NT2/D1 (cell line): ENCODE results near the gene STEAP4.

Source experiments
- DNase-seq: peaks from one replicate; pipeline ENCODE4 v3.0.0-alpha.2; 2011; ENCODE audit warnings: low read depth, low spot score
- H3K27me3 ChIP-seq: 2 replicates; pipeline ENCODE4 v1.6.0; 2011; ENCODE audit warnings: mild to moderate bottlenecking; ENCODE audit not compliant: insufficient read length, insufficient read depth
- H3K36me3 ChIP-seq: 2 replicates; pipeline ENCODE4 v1.6.1; 2011; ENCODE audit warnings: mild to moderate bottlenecking, low read length, mixed read lengths; ENCODE audit not compliant: insufficient read depth, insufficient read length
- H3K4me1 ChIP-seq: 2 replicates; pipeline ENCODE4 v1.5.1; 2011; ENCODE audit not compliant: insufficient read depth, insufficient read length
- H3K4me3 ChIP-seq: 2 replicates; pipeline ENCODE4 v1.5.1; 2011; ENCODE audit warnings: low read depth; ENCODE audit not compliant: insufficient read length
- H3K9ac ChIP-seq: 2 replicates; pipeline ENCODE4 v1.6.0; 2011; ENCODE audit warnings: low read depth; ENCODE audit not compliant: insufficient read length
- H3K9me3 ChIP-seq: 2 replicates; pipeline ENCODE4 v1.5.1; 2011; ENCODE audit warnings: mild to moderate bottlenecking, low read length; ENCODE audit not compliant: insufficient read depth
- SUZ12 ChIP-seq: IDR thresholded peaks from 2 replicates; pipeline ENCODE4 v1.6.1; 2011; ENCODE audit not compliant: insufficient read length, insufficient read depth; ENCODE audit errors: extremely low read depth
- YY1 ChIP-seq: IDR thresholded peaks from 2 replicates; pipeline ENCODE4 v1.6.1; 2011; ENCODE audit not compliant: insufficient read length, insufficient read depth
- ZNF274 ChIP-seq: IDR thresholded peaks from 2 replicates; pipeline ENCODE4 v1.6.1; 2011; ENCODE audit warnings: mild to moderate bottlenecking, low read depth, low read length

Gene STEAP4

GRCh38 chr7:88306590-88307048 lies at the start of gene STEAP4:
STEAP4 (minus strand) TSS chr7:88306894; CDS start chr7:88284269, 22,625 bp downstream.
- Histone ChIP-seq H3K9ac (no peak within 1 kb of the TSS), H3K27me3 (peaks cover 36% of the 10 kb centered on the region), H3K4me1 (no peaks in the 10 kb centered on the region), H3K4me3 (peak within 1 kb of the TSS; percentile 37), H3K36me3 (no peaks in the 10 kb centered on the region), H3K9me3 (no peaks in the 10 kb centered on the region)
- peak; percentile 49 for DNase-seq
- no peak for TF ChIP-seq SUZ12
- no peak for TF ChIP-seq ZNF274
- no peak for TF ChIP-seq YY1

DNA sequence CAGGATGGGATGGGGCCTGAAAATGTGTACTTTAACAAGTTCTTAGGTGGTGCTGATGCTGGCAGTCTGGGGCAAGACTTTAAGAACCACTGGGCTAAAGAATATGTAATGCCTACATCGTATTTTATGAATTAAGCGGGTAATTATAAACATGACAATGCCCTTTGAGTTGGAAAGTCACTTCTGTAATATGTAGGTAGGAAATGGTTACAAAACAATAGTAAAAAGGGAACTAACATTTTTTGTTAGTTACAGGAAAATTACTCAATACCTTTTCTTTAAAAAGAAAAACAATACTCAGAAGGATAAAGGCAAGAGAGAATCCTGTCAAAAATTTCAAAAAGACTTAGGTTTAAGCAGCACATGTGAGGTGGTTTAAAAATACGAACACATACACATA lies 48.3 kb upstream of the STEAP4 start:
- Histone ChIP-seq H3K36me3 (no peaks in the 10 kb centered on the region), H3K9me3 (no peaks in the 10 kb centered on the region), H3K4me1 (no peaks in the 10 kb centered on the region), H3K4me3 (no peak overlapping the region), H3K27me3 (no peaks in the 10 kb centered on the region), H3K9ac (no peak overlapping the region)
- TF ChIP-seq YY1 (no peak), SUZ12 (no peak), ZNF274 (no peak)
- DNase-seq: no peak

DNA sequence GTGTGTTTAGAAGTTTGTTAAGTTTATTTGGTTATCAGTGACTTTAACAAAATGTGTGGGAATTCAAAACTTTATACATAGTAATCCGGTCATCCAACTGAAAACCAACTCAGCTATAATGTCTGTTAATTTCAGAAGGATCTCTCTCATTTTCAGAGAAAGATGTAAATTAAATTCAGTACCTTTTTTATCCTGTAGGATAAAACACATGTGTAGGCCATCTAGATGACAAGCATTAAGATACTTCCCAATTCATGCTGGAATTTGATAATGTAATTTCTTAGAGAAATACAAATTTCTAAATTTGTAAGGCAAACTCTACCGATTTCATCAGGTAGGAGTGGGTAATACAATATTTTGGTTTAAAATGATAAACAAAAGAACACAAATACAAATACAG lies 43.4 kb upstream of the STEAP4 start:
- H3K9ac ChIP-seq: no peak overlapping the region
- DNase-seq: no peak
- H3K4me1 ChIP-seq: no peaks in the 10 kb centered on the region
- no peak overlapping the region for H3K4me3 ChIP-seq
- no peaks in the 10 kb centered on the region for H3K9me3 ChIP-seq
- TF ChIP-seq ZNF274 (no peak), SUZ12 (no peak), YY1 (no peak)
- no peaks in the 10 kb centered on the region for H3K27me3 ChIP-seq
- no peaks in the 10 kb centered on the region for H3K36me3 ChIP-seq

DNA sequence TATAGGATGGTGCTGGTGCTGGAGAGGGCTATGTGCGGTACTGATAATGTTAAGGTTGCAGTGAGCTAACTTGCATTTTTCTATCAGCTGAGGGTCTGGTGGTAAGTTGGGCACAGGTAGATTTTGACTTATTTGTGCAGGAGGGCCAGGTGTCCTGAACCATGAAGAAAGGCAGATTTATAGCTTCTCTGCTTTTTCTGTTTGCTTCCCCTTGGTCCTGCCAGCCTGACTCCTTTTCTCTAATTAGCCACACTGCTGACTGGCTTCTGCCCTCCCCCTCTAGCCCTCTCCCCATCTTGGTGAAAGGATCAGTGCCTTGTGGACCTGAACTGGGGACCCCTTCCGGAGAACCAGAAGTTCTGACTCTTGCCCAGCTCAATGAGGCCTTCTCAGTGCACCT lies 40.8 kb upstream of the STEAP4 start:
- TF ChIP-seq ZNF274: no peak
- TF ChIP-seq YY1: no peak
- no peak for TF ChIP-seq SUZ12
- no peak for DNase-seq

DNA sequence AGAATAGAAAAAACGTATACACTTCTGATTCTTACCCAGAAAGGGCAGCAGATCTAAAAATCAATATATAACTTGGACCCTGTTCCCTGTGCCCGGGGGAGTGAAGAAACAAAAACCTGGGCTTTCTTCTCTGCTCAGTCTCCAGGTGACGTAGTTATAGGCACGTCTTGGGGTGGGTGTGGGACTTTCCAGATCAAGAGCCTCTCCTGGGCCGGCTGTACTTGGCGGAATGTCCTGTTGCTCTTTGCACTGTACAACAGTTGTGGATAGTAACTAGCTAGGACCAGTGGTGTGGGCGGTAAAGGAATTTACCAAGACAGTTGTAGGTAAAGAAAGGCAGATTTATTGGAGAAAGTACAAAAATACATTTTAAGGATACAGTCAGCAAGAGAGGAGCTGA lies 40.4 kb upstream of the STEAP4 start:
- DNase-seq: no peak
- Histone ChIP-seq H3K4me3 (no peak overlapping the region), H3K9ac (no peak overlapping the region), H3K36me3 (no peaks in the 10 kb centered on the region), H3K27me3 (no peaks in the 10 kb centered on the region), H3K4me1 (no peaks in the 10 kb centered on the region), H3K9me3 (no peaks in the 10 kb centered on the region)
- TF ChIP-seq SUZ12 (no peak), ZNF274 (no peak), YY1 (no peak)

More for the DNA sequence above, 40.8 kb upstream of the STEAP4 start:
- Histone ChIP-seq H3K9me3 (no peaks in the 10 kb centered on the region), H3K4me1 (no peaks in the 10 kb centered on the region), H3K4me3 (no peak overlapping the region), H3K36me3 (no peaks in the 10 kb centered on the region), H3K9ac (no peak overlapping the region), H3K27me3 (no peaks in the 10 kb centered on the region)

- Histone ChIP-seq H3K9me3 (no peaks in the 10 kb centered on the region), H3K36me3 (no peaks in the 10 kb centered on the region), H3K4me3 (no peak overlapping the region), H3K9ac (no peak overlapping the region), H3K27me3 (no peaks in the 10 kb centered on the region), H3K4me1 (no peaks in the 10 kb centered on the region)
- DNase-seq: no peak
- no peak for TF ChIP-seq SUZ12
- no peak for TF ChIP-seq YY1
- no peak for TF ChIP-seq ZNF274
Measured at GRCh38 chr7:88346357-88346756, 39.7 kb upstream of the STEAP4 start.

DNA sequence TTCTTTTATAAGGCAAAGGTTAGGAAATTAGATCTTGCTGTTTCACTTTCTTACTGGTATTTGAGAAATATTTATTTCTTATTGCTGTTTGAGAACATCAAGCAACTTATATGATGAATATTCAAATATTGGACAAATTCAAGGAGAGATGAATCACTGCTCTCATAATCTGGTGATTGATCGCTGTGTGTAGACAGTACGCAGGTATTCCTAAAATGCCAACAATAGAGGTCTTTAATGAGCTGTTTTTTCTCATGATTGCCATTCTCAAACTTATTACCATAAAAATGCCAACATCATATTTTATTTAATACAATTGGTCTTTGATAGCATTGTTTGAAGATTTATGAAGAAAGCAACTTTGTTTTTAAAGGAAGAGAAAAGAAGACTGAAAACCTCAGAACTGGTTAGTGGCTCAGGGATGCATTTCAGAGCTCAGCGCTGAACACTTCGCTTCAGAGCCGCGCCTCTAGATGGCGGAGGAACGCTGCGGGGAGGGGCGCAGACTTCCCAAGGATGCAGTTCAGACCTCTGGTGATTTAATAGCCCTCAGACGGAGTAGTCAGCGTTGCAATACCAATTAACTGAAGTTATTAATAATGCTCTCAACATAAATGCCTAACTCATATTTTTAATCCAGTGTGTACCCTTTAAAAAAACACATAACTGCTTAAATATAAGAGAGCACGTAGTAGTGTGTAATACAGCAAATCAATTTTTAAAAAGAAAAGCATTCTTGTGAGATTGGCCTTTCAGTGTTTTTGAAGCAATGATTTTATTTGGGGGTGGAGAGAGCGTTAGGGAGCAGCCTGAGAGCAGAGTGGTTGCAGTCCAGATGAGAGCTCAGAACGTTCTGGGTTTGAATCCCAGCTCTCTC lies 38.5 kb upstream of the STEAP4 start:
- H3K4me1 ChIP-seq: no peaks in the 10 kb centered on the region
- H3K36me3 ChIP-seq: no peaks in the 10 kb centered on the region
- H3K27me3 ChIP-seq: no peaks in the 10 kb centered on the region
- H3K9ac ChIP-seq: no peak overlapping the region
- H3K4me3 ChIP-seq: no peak overlapping the region
- TF ChIP-seq YY1 (no peak), SUZ12 (no peak), ZNF274 (no peak)
- H3K9me3 ChIP-seq: no peaks in the 10 kb centered on the region
- DNase-seq: peak; percentile 48
